ENCODE measurements around the gene RAVER2.

The RAVER2 gene

GRCh38 chr1:64877598-64877997 lies 132.7 kb downstream of the RAVER2 start:
- no peak for ATAC-seq
- no peak for DNase-seq

GRCh38 chr1:64878090-64878489 lies 133.2 kb downstream of the RAVER2 start:
- ATAC-seq (no peak), DNase-seq (no peak)

- ATAC-seq (no peak), DNase-seq (no peak)
Measured at GRCh38 chr1:64878931-64879611, 134.2 kb downstream of the RAVER2 start.

GRCh38 chr1:64880449-64880848 lies 135.6 kb downstream of the RAVER2 start:
- ATAC-seq (no peak), DNase-seq (no peak)

- DNase-seq (no peak), ATAC-seq (no peak)
Measured at GRCh38 chr1:64881281-64881680, 136.4 kb downstream of the RAVER2 start.
